GM08714 (cell line): ENCODE results near the gene TUBGCP5.
"Not testable (repeated sequence)": the region's sequence is repeated elsewhere in the genome, so short reads cannot be mapped to it uniquely, and the experiment has no call there.

ENCODE experiments used
- H3K4me3 ChIP-seq: fragments of 200-500 bp; sonication (Bioruptor generic); 2 replicates; pipeline ENCODE4 v1.5.1; 2014; ENCODE audit warnings: mild to moderate bottlenecking, low read length, inconsistent platforms
- ZNF274 ChIP-seq: IDR thresholded peaks from 2 replicates; pipeline ENCODE4 v1.6.1; 2012; ENCODE audit warnings: mild to moderate bottlenecking, low read depth, low read length

The TUBGCP5 gene

GRCh38 chr15:23003736-23004135, 35.6 kb downstream of the TUBGCP5 start:
- TF ChIP-seq ZNF274: no peak
- no peak overlapping the region for H3K4me3 ChIP-seq

GRCh38 chr15:23002920-23003319, 36.4 kb downstream of the TUBGCP5 start:
- no peak overlapping the region for H3K4me3 ChIP-seq
- no peak for TF ChIP-seq ZNF274

GRCh38 chr15:22995795-22996194, 43.6 kb downstream of the TUBGCP5 start:
- H3K4me3 ChIP-seq: no peak overlapping the region
- no peak for TF ChIP-seq ZNF274

- TF ChIP-seq ZNF274: no peak
- H3K4me3 ChIP-seq: no peak overlapping the region
These were observed 47.4 kb downstream of the TUBGCP5 start for GRCh38 chr15:22992024-22992326.

GRCh38 chr15:22989576-22990477, 49.5 kb downstream of the TUBGCP5 start:
- no peak overlapping the region for H3K4me3 ChIP-seq
- TF ChIP-seq ZNF274: no peak

GRCh38 chr15:22988811-22989210, 50.6 kb downstream of the TUBGCP5 start:
- H3K4me3 ChIP-seq: no peak overlapping the region
- TF ChIP-seq ZNF274: no peak

- not testable (repeated sequence) for H3K4me3 ChIP-seq
These were observed 57.4 kb downstream of the TUBGCP5 start for GRCh38 chr15:22981931-22982330.

- peak overlapping the region; percentile 94; the same call in 1 of the 2 replicates for H3K4me3 ChIP-seq
- no peak for TF ChIP-seq ZNF274
These were observed 58.1 kb downstream of the TUBGCP5 start for GRCh38 chr15:22981051-22981840.

- peak within 1 kb of the TSS; percentile 94 for H3K4me3 ChIP-seq
These were observed 58.9 kb downstream of the TUBGCP5 start, which contains the start of gene CYFIP1 for GRCh38 chr15:22980189-22981050. Gene CYFIP1, minus strand, starts transcription at chr15:22980368. Its CDS starts 33,083 bp downstream, at chr15:22947285.

GRCh38 chr15:22979238-22980188, 59.9 kb downstream of the TUBGCP5 start:
- TF ChIP-seq ZNF274: no peak
- H3K4me3 ChIP-seq: peak overlapping the region; percentile 94

More at GRCh38 chr15:22980189-22981050, 58.9 kb downstream of the TUBGCP5 start, which contains the start of gene CYFIP1:
- TF ChIP-seq ZNF274: no peak

- no peak for TF ChIP-seq ZNF274
- peak overlapping the region; percentile 94 for H3K4me3 ChIP-seq
These were observed 60.6 kb downstream of the TUBGCP5 start for GRCh38 chr15:22978691-22979237.

- no peak for TF ChIP-seq ZNF274
- H3K4me3 ChIP-seq: no peak overlapping the region
These were observed 64.6 kb downstream of the TUBGCP5 start for GRCh38 chr15:22974745-22975144.

- TF ChIP-seq ZNF274: no peak
- no peak overlapping the region for H3K4me3 ChIP-seq
These were observed 65.4 kb downstream of the TUBGCP5 start for GRCh38 chr15:22973987-22974386.
